ENCODE data around the gene SEMA7A. TPM values are rescaled to one million over a fixed set of nuclear protein-coding genes. Genes with fewer than 3 reads are reported as not detected.

Gene SEMA7A
- total and polyA plus RNA-seq, 2 experiments from 2014 or later, result 0.99 to 11.9 TPM

DNA sequence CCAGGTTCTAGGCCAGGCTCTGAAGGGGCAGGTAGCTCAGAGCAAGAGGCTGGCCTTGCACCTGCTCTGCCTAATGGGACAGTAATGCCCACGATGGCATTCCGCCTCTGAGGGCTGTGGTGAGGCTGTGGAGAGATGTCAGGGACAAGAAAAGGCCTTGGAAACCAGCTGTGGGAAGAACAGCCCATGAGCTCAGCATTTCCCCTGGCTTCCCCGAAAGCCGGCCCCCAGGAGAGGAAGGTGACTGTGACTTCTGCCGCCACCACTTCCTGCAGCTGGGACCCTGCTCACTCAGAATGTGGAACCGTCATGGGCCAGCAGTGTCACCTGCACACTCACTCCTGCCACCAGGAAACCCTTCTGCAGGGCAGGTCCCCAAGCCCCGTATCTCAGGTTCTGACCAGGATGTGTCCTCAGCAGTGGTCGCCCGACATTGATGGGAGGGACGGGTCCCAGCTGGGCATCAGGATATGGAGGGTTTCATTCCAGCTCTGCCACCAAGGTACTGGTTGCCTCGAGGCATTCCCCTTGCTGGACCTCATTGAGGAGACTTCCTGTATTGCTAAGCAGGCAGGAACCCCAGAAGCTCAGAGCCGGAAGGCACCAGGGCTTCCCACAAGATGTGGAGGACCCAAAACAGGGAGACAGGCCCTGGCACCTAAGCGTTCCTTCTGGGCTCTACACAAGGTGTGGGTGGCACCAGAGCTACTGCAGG lies 30.7 kb downstream of the SEMA7A start:
- DNase-seq (ENCODE audit: low read depth in 1 of 2, low spot score in 1 of 2), result no peak
- Histone ChIP-seq H3K4me3 (no peak overlapping the region), H3K9me3 (ENCODE audit: low read depth) (no peaks in the 10 kb centered on the region), H3K27me3 (no peaks in the 10 kb centered on the region), H3K36me3 (no peaks in the 10 kb centered on the region), H3K27ac (no peak overlapping the region), H3K4me1 (ENCODE audit: low read depth) (peaks cover 10% of the 10 kb centered on the region)
- TF ChIP-seq, protein P1, sequence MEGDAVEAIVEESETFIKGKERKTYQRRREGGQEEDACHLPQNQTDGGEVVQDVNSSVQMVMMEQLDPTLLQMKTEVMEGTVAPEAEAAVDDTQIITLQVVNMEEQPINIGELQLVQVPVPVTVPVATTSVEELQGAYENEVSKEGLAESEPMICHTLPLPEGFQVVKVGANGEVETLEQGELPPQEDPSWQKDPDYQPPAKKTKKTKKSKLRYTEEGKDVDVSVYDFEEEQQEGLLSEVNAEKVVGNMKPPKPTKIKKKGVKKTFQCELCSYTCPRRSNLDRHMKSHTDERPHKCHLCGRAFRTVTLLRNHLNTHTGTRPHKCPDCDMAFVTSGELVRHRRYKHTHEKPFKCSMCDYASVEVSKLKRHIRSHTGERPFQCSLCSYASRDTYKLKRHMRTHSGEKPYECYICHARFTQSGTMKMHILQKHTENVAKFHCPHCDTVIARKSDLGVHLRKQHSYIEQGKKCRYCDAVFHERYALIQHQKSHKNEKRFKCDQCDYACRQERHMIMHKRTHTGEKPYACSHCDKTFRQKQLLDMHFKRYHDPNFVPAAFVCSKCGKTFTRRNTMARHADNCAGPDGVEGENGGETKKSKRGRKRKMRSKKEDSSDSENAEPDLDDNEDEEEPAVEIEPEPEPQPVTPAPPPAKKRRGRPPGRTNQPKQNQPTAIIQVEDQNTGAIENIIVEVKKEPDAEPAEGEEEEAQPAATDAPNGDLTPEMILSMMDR (IDR thresholded peaks at IDR 0.05; ENCODE audit: low read depth, low read length), result no peak

DNA sequence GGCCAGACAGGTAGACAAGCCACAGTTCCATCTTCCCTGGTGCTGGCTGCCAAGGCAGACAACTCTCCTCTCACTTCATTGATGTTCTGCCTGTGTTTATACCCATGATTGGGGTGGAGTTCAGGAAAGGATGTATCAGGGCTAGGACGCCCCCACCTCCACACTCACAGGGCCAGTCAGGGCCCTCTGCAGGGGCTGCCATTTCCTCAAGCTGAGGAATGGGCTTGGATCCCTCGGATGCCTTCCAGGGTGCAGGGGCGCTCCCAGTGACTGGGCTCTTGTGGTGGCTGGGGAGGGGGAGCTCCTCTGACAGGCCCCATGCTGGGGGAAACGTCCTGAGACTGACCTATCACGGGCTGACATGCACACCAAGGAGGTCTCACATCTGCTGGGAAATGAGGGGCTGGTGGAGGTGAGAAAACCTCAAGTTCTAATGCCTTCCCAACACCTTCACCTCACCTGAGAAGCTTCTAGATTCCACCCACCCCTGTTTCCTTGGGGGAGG lies 31.4 kb downstream of the SEMA7A start:
- TF ChIP-seq, protein P1 (IDR thresholded peaks at IDR 0.05; ENCODE audit: low read depth, low read length), result no peak
- DNase-seq (ENCODE audit: low read depth in 1 of 2, low spot score in 1 of 2), result no peak
- H3K4me1 ChIP-seq (ENCODE audit: low read depth), result peaks cover 10% of the 10 kb centered on the region

DNA sequence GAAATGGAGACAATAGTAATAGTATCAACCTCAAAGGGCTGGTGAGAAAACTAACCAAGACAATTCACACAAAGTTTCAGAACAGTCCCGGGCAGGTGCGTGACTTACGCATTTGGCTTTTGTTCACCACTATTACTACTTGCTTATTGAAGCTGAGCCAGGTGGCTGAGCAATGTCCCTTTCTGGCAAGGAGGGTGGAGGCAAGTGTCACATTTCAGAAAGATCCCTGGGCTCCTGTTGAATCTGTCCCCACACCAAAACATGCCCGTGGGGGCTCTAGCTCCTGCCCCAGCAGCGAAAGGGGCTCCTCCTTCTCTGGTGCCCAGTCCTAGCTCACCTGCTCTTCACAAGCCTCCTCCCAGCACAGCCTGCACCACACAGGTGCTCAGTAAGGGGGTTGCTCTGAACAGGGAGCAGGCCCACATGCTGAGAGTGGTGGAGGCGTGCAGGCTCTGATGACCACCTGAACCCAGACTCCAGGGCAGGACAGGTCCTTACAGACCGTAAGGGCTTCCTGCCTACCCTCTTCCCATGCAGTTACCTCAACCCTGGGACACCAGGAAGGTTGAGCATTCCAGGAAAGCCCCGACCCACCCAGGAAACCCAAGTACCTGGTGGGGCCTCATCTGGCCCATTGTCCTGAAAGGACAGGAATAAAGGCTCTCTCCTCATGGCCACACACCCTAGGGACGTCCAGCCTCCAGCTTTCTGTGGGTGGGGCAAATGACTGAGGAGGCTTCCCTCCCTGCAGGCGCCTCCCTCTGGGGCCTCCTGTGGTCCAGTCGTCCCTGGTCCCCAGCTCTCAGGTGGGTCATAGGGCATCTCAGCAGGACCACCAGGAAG lies 32.6 kb downstream of the SEMA7A start:
- no peaks in the 10 kb centered on the region for H3K27me3 ChIP-seq
- H3K9me3 ChIP-seq (ENCODE audit: low read depth), result no peaks in the 10 kb centered on the region
- no peaks in the 10 kb centered on the region for H3K36me3 ChIP-seq
- TF ChIP-seq, protein P1 (IDR thresholded peaks at IDR 0.05; ENCODE audit: low read depth, low read length), result no peak
- DNase-seq (ENCODE audit: low read depth in 1 of 2, low spot score in 1 of 2), result no peak
- peaks cover 17% of the 10 kb centered on the region for H3K4me1 ChIP-seq (ENCODE audit: low read depth)
- no peak overlapping the region for H3K27ac ChIP-seq
- no peak overlapping the region for H3K4me3 ChIP-seq

More for the DNA sequence above, 31.4 kb downstream of the SEMA7A start:
- no peaks in the 10 kb centered on the region for H3K36me3 ChIP-seq
- no peaks in the 10 kb centered on the region for H3K27me3 ChIP-seq
- no peaks in the 10 kb centered on the region for H3K9me3 ChIP-seq (ENCODE audit: low read depth)
- no peak overlapping the region for H3K4me3 ChIP-seq
- H3K27ac ChIP-seq, result no peak overlapping the region

DNA sequence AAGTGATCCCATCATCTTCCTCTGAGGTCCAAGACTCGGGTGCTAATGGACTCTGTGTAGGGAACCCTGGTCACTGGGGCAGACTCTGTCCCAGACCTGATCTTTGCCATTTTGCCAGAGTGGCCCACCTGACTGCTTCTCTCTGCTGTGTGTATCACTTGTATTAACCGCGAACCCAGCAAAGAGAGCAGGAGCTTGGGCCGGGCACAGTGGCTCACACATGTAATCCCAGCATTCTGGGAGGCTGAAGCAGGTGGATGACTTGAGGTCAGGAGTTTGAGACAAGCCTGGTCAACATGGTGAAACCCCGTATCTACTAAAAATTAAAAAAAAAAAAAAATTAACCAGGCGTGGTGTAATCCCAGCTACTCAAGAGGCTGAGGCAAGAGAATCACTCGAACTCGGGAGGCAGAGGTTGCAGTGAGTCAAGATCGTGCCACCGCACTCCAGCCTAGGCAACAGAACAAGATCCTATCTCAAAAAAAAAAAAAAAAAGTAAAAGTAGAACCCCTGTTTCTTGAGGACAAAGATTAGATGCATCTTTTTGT lies 33.4 kb downstream of the SEMA7A start:
- H3K4me3 ChIP-seq, result no peak overlapping the region
- no peaks in the 10 kb centered on the region for H3K9me3 ChIP-seq (ENCODE audit: low read depth)
- no peak for DNase-seq (ENCODE audit: low read depth in 1 of 2, low spot score in 1 of 2)
- no peaks in the 10 kb centered on the region for H3K27me3 ChIP-seq
- no peak overlapping the region for H3K27ac ChIP-seq
- TF ChIP-seq, protein P1 (IDR thresholded peaks at IDR 0.05; ENCODE audit: low read depth, low read length), result no peak
- H3K36me3 ChIP-seq, result no peaks in the 10 kb centered on the region
- peaks cover 23% of the 10 kb centered on the region for H3K4me1 ChIP-seq (ENCODE audit: low read depth)

DNA sequence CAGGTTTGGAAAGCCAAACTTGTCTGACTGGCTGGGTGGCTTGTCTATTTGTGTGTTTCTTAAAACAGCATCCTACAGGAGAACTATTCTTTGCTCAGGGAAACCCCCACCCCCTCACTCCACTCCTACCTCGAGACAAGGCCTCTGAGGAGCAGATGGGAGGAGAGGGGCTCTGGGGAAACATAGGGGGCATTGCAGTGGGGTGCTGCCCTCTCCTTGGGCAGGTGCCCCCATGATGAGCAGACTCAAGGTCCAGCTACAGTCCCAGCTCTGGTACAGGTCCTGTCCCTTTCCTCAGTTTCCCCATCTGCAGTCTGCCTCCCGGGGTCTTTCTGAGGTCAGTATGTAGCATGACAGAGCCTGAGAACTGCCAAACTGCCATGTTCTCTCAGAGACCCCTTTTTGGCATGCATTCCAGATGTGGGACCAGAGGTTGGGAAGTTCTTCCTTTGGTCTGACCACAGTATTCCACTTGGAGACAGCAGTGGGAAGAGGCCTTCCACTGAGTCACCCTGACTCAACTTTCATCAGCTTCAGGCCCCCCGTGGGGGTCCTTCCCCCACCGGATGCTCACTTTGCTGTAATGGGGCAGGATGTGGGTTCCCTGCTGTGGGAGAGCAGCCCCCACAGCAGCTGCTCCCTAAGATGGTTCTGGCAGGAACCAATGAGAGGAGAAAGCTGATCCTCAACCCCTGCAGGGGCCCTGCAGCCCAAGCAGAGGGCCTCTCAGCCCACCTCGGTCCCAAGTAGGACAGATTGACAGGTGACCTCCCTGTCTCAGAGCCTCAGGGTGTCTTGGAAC lies 34.0 kb downstream of the SEMA7A start:
- TF ChIP-seq, protein P1 (IDR thresholded peaks at IDR 0.05; ENCODE audit: low read depth, low read length), result no peak
- Histone ChIP-seq H3K4me1 (ENCODE audit: low read depth) (peaks cover 23% of the 10 kb centered on the region), H3K9me3 (ENCODE audit: low read depth) (no peaks in the 10 kb centered on the region), H3K27me3 (no peaks in the 10 kb centered on the region), H3K4me3 (no peak overlapping the region), H3K27ac (no peak overlapping the region), H3K36me3 (no peaks in the 10 kb centered on the region)
- peak in 1 of 2 donors; percentile 49 for DNase-seq (ENCODE audit: low read depth in 1 of 2, low spot score in 1 of 2)

Data from cardiac muscle cell (in vitro differentiated cells and primary cell).